K562 (cell line): ENCODE measurements around the gene NUDT5. TPM values are rescaled to one million over a fixed set of nuclear protein-coding genes. Genes with fewer than 3 reads are reported as not detected.

Experiments
- ATAC-seq: fragments of 200-7000 bp; cut with Tn5 transposase; 3 replicates; pipeline ENCODE4 v1.9.1; 2020; ENCODE audit warnings: moderate library complexity
- BruUV-seq: library from RNA; stranded (reverse); fragments of 400-500 nt; replicated peaks from 2 replicates; lab custom pipeline; 2021; lab: Mats Ljungman, UMichigan
- CTCF ChIA-PET: fragments of 300-600 bp; formaldehyde crosslinking; extraction: SDS; loops from one replicate; lab custom pipeline; 2021; ENCODE audit warnings: low intra/inter-chr PET ratio; lab: Yijun Ruan, JAX
- POLR2A ChIA-PET: fragments of 300-600, 350-650 bp; sonication (Branson Sonifier 250); formaldehyde crosslinking; extraction: SDS; loops from one replicate; lab custom pipeline; 2021; ENCODE audit warnings: antibody characterized with exemption, inconsistent platforms; lab: Yijun Ruan, JAX
- DNase-seq, 4 experiments: peaks; one replicate each; pipeline versions ENCODE4 v3.0.0 to v3.0.0-alpha.2; 2011 to 2018; ENCODE audit warnings: low spot score in 3 of 4, mixed read lengths in 3 of 4; ENCODE audit errors: extremely low read depth in 1 of 4
- FAIRE-seq: peaks from 2 replicates; lab custom pipeline; 2011; peaks lifted over from hg19 to GRCh38; lab: Jason Lieb, UNC
- H2AFZ ChIP-seq: 2 replicates; pipeline ENCODE4 v1.6.0; 2011; ENCODE audit warnings: low read depth, low read length, control low read depth, inconsistent platforms
- H3K27ac ChIP-seq: fragments of 200-600 bp; 3 replicates; pipeline ENCODE4 v1.8.0; 2011; ENCODE audit warnings: low read depth, mild to moderate bottlenecking, control low read depth, inconsistent platforms, low read length, moderate library complexity, mixed read lengths; ENCODE audit errors: extremely low read depth
- H3K27me3 ChIP-seq, 2 experiments: fragments of 300-600 bp in 1 of 2; 2 replicates in 1 of 2; 3 replicates in 1 of 2; pipeline versions ENCODE4 v1.6.0 to v1.8.0; 2011; ENCODE audit warnings: inconsistent platforms in 2 of 2, low read length in 2 of 2, mild to moderate bottlenecking in 1 of 2, mixed read lengths in 1 of 2, moderate library complexity in 1 of 2; ENCODE audit not compliant: control insufficient read depth in 2 of 2, insufficient read depth in 2 of 2
- H3K36me3 ChIP-seq: fragments of 300-600 bp; 3 replicates; pipeline ENCODE4 v1.8.0; 2011; ENCODE audit warnings: mild to moderate bottlenecking, low read length, inconsistent platforms; ENCODE audit not compliant: control insufficient read depth, insufficient read depth
- H3K4me1 ChIP-seq, 2 experiments: fragments of 200-600 bp in 1 of 2; replicated peaks in 1 of 2; 2 replicates in 1 of 2; 3 replicates in 1 of 2; pipeline versions ENCODE4 v1.5.1 to v1.8.0; 2011; ENCODE audit warnings: inconsistent platforms in 2 of 2, low read length in 2 of 2, mild to moderate bottlenecking in 1 of 2, mixed read lengths in 1 of 2, moderate library complexity in 1 of 2; ENCODE audit not compliant: control insufficient read depth in 2 of 2, insufficient read depth in 2 of 2
- H3K4me2 ChIP-seq: 2 replicates; pipeline ENCODE4 v1.6.1; 2011; ENCODE audit warnings: low read length, control low read depth, inconsistent platforms, mixed read lengths; ENCODE audit not compliant: insufficient read depth
- H3K4me3 ChIP-seq: fragments of 200-600 bp; sonication (generic), shearing (Covaris generic); 2 replicates; pipeline ENCODE4 v1.5.1; 2016; ENCODE audit warnings: control low read depth, inconsistent platforms
- H3K79me2 ChIP-seq: fragments of 200-600 bp; 3 replicates; pipeline ENCODE4 v1.8.0; 2011; ENCODE audit warnings: low read length, inconsistent platforms; ENCODE audit not compliant: control insufficient read depth, insufficient read depth
- H3K9ac ChIP-seq, 2 experiments: 2 replicates each; pipeline versions ENCODE4 v1.6.0 to v1.6.1; 2011; ENCODE audit warnings: low read depth in 2 of 2, low read length in 2 of 2, control low read depth in 1 of 2, inconsistent platforms in 1 of 2, mild to moderate bottlenecking in 1 of 2, mixed read lengths in 1 of 2; ENCODE audit not compliant: insufficient read depth in 1 of 2
- H3K9me1 ChIP-seq: one replicate; pipeline ENCODE4 v1.6.0; 2011; ENCODE audit warnings: inconsistent platforms, mild to moderate bottlenecking, low read length, moderate library complexity; ENCODE audit not compliant: control insufficient read depth, insufficient read depth
- H3K9me3 ChIP-seq: replicated peaks from 2 replicates; pipeline ENCODE4 v1.5.1; 2011; ENCODE audit warnings: low read depth, low read length, inconsistent platforms; ENCODE audit not compliant: control insufficient read depth, insufficient read depth
- H4K20me1 ChIP-seq: replicated peaks from 2 replicates; pipeline ENCODE4 v1.6.1; 2011; ENCODE audit warnings: low read length, inconsistent platforms, mixed read lengths; ENCODE audit not compliant: control insufficient read depth, insufficient read depth
- ARID1B ChIP-seq: fragments of 450-650 bp; IDR thresholded peaks from 2 replicates; pipeline ENCODE4 v1.6.1; 2016; ENCODE audit warnings: antibody characterized with exemption, mild to moderate bottlenecking, inconsistent platforms
- CBX8 ChIP-seq: fragments of 200-600 bp; sonication (generic); IDR thresholded peaks from 2 replicates; pipeline ENCODE4 v1.6.1; 2012; ENCODE audit warnings: borderline replicate concordance, mixed run types, low read depth, mild to moderate bottlenecking, moderate library complexity, mixed read lengths, low read length, control low read depth, inconsistent platforms; ENCODE audit not compliant: poor library complexity, severe bottlenecking; ENCODE audit errors: extremely low read depth
- FOXJ3 ChIP-seq: sonication (generic); formaldehyde crosslinking; IDR thresholded peaks from 2 replicates; pipeline ENCODE4 v1.4.0; 2020; ENCODE audit warnings: mild to moderate bottlenecking, missing genetic modification reagents
- RBM25 ChIP-seq: fragments of 200-400 bp; formaldehyde crosslinking; IDR thresholded peaks from 2 replicates; pipeline ENCODE4 v1.6.1; 2018; ENCODE audit warnings: low read length, low read depth, moderate library complexity; ENCODE audit not compliant: severe bottlenecking
- SRSF7 ChIP-seq: fragments of 200-400 bp; formaldehyde crosslinking; optimal IDR thresholded peaks from 2 replicates; pipeline ENCODE3; 2017; ENCODE audit warnings: mild to moderate bottlenecking, low read depth, low read length
- ZNF3 ChIP-seq: fragments of 250-450 bp; sonication (Bioruptor Pico); IDR thresholded peaks from 2 replicates; pipeline ENCODE4 v1.5.0; 2021; ENCODE audit warnings: mild to moderate bottlenecking, moderate library complexity
- ZNF586 ChIP-seq: fragments of 450-650 bp; formaldehyde crosslinking; conservative IDR thresholded peaks from 2 replicates; pipeline ENCODE4 v1.4.0; 2020; ENCODE audit warnings: mild to moderate bottlenecking, moderate library complexity
- ZNF699 ChIP-seq: fragments of 250-450 bp; sonication (Bioruptor Pico); IDR thresholded peaks from 2 replicates; pipeline ENCODE4 v1.8.0; 2021; ENCODE audit warnings: mild to moderate bottlenecking, moderate library complexity; ENCODE audit not compliant: insufficient replicate concordance
- ZNF77 ChIP-seq: fragments of 250-450 bp; sonication (Bioruptor Pico); IDR thresholded peaks from 2 replicates; pipeline ENCODE4 v1.5.0; 2020
- WGBS: fragments of 100-300 bp; shearing (Covaris generic); methylation state at CpG from one replicate; pipeline ENCODE4 v1.1.6; 2016; ENCODE audit warnings: low coverage, mixed read lengths; ENCODE audit not compliant: insufficient coverage; ENCODE audit errors: missing lambda C conversion rate; 5-methylcytosine and 5-hydroxymethylcytosine counted together
- in situ Hi-C: fragments of 300-500 bp; cut with MboI; formaldehyde crosslinking; loops from 4 replicates; pipeline ENCODE4 v1.15.0; 2018; ENCODE audit warnings: inconsistent platforms, mixed read lengths
- intact Hi-C: fragments of 100-400 bp; cut with micrococcal nuclease; formaldehyde crosslinking; loops from 2 replicates; pipeline ENCODE4 v1.14.2; 2022
- polyA plus RNA-seq, 8 experiments: library from polyadenylated mRNA; depleted of rRNA in 4 of 8; stranded (reverse) in 5 of 8; unstranded in 3 of 8; fragments of >200 nt; fragmentation: Nextera tagmentation in 2 of 8; fragmentation: Illumina TruSeq in 1 of 8; extraction: Ambion mirVana in 2 of 8; extraction: Trizol in 1 of 8; gene quantifications; 2 replicates each; pipeline versions ENCODE4 v1.2.1 to v1.2.3, GENCODE V29; 2011 to 2014; ENCODE audit warnings: inconsistent platforms in 1 of 8, missing spikeins in 1 of 8
- total RNA-seq, 7 experiments: library from RNA; depleted of rRNA in 6 of 7; stranded (reverse); fragments of >200 nt in 6 of 7; fragmentation: Illumina TruSeq in 2 of 7; extraction: Trizol in 2 of 7; gene quantifications; 2 replicates each; pipeline versions ENCODE4 v1.2.1 to v1.2.3, GENCODE V29; 2011 to 2021; ENCODE audit warnings: low replicate concordance in 1 of 7
- TF ChIP-seq, protein P1 (sequence below): fragments of 450-650 bp; formaldehyde crosslinking; IDR thresholded peaks from 2 replicates; pipeline ENCODE4 v1.4.0; 2022; ENCODE audit warnings: mild to moderate bottlenecking, moderate library complexity

NUDT5 gene
- total and polyA plus RNA-seq, 9 of the 15 experiments (the other 6 are each of a cell fraction or from before 2014, with no cell fraction given), result 87.7 to 422 (median 186) TPM

DNA sequence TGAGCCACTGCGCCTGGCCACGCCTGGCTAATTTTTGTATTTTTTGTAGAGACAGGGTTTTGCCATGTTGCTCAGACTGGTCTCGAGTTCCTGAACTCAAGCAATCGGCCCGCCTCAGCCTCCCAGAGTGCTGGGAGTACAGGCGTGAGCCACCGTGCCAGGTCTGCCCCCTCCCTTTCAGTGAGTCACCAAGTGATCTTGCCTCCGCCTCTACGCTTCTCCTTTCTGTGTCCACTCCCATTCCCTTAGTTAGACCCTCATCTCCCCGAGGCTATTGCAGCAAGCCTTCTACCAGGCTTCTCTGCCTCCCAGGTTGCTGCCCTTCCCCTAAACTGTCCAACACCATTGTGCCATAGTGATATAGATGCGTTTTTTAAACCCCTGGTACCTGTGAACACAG is 33.2 kb upstream of the NUDT5 start:
- intact Hi-C loops, result no loop called here
- DNase-seq (no peak), ATAC-seq (no peak), FAIRE-seq (no peak)
- Histone ChIP-seq H3K36me3 (peaks cover 65% of the 10 kb centered on the region), H3K4me1 (no peaks in the 10 kb centered on the region), H3K4me2 (no peak overlapping the region), H3K27ac (no peak overlapping the region), H3K27me3 (no peaks in the 10 kb centered on the region), H2AFZ (no peak overlapping the region), H3K4me3 (no peak overlapping the region), H3K9ac (no peak overlapping the region; a peak in 1 of 4 replicates), H3K79me2 (no peaks in the 10 kb centered on the region), H3K9me1 (no peaks in the 10 kb centered on the region), H3K9me3 (no peaks in the 10 kb centered on the region), H4K20me1 (no peaks in the 10 kb centered on the region)
- in situ Hi-C loops, result no loop called here
- CTCF ChIA-PET, result no interaction called here
- POLR2A ChIA-PET, result no interaction called here
- 94% methylated on average over 10 of the region's 11 CpGs for WGBS
- TF ChIP-seq CBX8 (no peak), ARID1B (no peak), RBM25 (no peak), ZNF3 (CRISPR knock-in tag) (no peak), ZNF586 (CRISPR knock-in tag) (no peak), FOXJ3 (CRISPR knock-in tag) (no peak), SRSF7 (no peak), ZNF77 (CRISPR knock-in tag) (no peak), ZNF699 (CRISPR knock-in tag) (no peak)
- TF ChIP-seq, protein P1, sequence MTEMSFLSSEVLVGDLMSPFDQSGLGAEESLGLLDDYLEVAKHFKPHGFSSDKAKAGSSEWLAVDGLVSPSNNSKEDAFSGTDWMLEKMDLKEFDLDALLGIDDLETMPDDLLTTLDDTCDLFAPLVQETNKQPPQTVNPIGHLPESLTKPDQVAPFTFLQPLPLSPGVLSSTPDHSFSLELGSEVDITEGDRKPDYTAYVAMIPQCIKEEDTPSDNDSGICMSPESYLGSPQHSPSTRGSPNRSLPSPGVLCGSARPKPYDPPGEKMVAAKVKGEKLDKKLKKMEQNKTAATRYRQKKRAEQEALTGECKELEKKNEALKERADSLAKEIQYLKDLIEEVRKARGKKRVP (CRISPR knock-in tag), result no peak
- BruUV-seq, result no TSS peak
